Measurements from ENCODE around the gene CPNE9.
A peak's percentile ranks its signal among the peaks of the same experiment; 100 is the strongest.

CPNE9 gene, protein sequence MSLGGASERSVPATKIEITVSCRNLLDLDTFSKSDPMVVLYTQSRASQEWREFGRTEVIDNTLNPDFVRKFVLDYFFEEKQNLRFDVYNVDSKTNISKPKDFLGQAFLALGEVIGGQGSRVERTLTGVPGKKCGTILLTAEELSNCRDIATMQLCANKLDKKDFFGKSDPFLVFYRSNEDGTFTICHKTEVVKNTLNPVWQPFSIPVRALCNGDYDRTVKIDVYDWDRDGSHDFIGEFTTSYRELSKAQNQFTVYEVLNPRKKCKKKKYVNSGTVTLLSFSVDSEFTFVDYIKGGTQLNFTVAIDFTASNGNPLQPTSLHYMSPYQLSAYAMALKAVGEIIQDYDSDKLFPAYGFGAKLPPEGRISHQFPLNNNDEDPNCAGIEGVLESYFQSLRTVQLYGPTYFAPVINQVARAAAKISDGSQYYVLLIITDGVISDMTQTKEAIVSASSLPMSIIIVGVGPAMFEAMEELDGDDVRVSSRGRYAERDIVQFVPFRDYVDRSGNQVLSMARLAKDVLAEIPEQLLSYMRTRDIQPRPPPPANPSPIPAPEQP

DNA sequence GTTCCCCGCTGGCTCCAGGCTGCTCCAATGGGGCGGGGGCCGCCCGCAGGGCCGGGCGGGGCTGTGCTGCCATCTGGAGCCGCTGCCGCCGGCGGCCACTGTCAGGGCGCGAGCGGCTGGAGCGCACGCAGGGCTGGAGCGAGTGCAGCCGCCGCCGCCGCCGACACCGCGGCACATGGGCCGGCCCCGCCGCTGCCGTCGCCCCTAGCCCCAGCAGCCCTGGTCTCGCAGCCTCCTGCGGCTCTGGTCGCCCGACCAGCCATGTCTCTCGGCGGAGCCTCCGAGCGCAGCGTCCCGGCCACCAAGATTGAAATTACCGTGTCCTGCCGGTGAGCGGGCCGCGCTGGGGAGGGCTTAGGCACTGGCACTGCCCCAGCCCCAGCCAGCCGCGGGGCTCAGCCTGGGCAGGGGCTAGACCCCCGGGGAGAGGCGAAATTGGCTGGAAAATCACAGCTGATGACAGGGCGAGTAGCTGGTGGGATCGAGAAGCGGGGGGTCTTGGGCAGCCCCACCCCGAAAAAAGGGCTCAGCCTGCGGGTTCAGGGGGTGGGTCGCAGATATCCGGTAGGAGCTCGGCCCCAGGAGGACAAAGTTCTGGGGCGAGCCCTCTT is at the start of gene CPNE9:
CPNE9 (plus strand) TSS at position 98 of the 611 bp plus-strand sequence; CDS start at position 262, 164 bp downstream.
- in situ Hi-C loops (cut with MboI; ENCODE audit: low sequenced_read_pairs, unreplicated experiment): no loop called here
- TF ChIP-seq, protein P1, sequence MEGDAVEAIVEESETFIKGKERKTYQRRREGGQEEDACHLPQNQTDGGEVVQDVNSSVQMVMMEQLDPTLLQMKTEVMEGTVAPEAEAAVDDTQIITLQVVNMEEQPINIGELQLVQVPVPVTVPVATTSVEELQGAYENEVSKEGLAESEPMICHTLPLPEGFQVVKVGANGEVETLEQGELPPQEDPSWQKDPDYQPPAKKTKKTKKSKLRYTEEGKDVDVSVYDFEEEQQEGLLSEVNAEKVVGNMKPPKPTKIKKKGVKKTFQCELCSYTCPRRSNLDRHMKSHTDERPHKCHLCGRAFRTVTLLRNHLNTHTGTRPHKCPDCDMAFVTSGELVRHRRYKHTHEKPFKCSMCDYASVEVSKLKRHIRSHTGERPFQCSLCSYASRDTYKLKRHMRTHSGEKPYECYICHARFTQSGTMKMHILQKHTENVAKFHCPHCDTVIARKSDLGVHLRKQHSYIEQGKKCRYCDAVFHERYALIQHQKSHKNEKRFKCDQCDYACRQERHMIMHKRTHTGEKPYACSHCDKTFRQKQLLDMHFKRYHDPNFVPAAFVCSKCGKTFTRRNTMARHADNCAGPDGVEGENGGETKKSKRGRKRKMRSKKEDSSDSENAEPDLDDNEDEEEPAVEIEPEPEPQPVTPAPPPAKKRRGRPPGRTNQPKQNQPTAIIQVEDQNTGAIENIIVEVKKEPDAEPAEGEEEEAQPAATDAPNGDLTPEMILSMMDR (IDR thresholded peaks at IDR 0.05; ENCODE audit: borderline replicate concordance, control extremely low read depth, extremely low read depth, insufficient read depth, missing control alignments): no peak
- peak; percentile 51 for DNase-seq (ENCODE audit: low spot score)

GRCh38 chr3:9659849-9660248 is 43.8 kb upstream of the CPNE9 start:
- TF ChIP-seq, protein P1 (IDR thresholded peaks at IDR 0.05; ENCODE audit: borderline replicate concordance, control extremely low read depth, extremely low read depth, insufficient read depth, missing control alignments): no peak
- in situ Hi-C loops (cut with MboI; ENCODE audit: low sequenced_read_pairs, unreplicated experiment): no loop called here
- DNase-seq (ENCODE audit: low spot score): no peak

GRCh38 chr3:9660972-9661371 is 42.7 kb upstream of the CPNE9 start:
- no peak for DNase-seq (ENCODE audit: low spot score)
- in situ Hi-C loops (cut with MboI; ENCODE audit: low sequenced_read_pairs, unreplicated experiment): no loop called here
- TF ChIP-seq, protein P1 (IDR thresholded peaks at IDR 0.05; ENCODE audit: borderline replicate concordance, control extremely low read depth, extremely low read depth, insufficient read depth, missing control alignments): no peak

DNA sequence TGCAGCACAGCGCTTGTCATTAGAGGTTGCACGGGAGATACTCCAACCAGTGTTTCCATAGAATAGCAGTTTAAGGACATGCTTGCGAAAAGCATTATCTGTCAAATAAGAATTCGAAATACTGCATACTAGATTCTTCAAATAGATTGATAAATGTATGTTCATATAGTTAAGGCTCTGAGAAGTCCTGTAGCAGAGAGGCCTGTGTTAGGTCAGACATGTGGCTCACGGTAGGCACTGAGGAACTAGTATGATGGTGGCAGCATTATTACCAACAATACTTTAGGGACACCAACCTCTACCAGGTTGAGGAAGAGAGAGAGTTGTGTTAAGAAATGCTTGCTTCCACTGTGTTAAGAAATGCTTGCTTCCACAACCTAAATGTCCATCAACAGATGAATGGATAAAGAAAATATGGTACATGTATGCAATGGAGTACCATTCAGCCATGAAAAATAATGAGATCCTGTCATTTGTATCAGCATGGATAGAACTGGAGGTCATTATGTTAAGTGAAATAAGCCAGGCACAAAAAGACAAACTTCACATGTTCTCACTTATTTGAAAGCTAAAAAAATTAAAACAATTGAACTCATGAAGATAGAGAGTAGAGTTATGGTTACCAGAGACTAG is 39.4 kb upstream of the CPNE9 start:
- TF ChIP-seq, protein P1 (IDR thresholded peaks at IDR 0.05; ENCODE audit: borderline replicate concordance, control extremely low read depth, extremely low read depth, insufficient read depth, missing control alignments): no peak
- no peak for DNase-seq (ENCODE audit: low spot score)
- in situ Hi-C loops (cut with MboI; ENCODE audit: low sequenced_read_pairs, unreplicated experiment): no loop called here

DNA sequence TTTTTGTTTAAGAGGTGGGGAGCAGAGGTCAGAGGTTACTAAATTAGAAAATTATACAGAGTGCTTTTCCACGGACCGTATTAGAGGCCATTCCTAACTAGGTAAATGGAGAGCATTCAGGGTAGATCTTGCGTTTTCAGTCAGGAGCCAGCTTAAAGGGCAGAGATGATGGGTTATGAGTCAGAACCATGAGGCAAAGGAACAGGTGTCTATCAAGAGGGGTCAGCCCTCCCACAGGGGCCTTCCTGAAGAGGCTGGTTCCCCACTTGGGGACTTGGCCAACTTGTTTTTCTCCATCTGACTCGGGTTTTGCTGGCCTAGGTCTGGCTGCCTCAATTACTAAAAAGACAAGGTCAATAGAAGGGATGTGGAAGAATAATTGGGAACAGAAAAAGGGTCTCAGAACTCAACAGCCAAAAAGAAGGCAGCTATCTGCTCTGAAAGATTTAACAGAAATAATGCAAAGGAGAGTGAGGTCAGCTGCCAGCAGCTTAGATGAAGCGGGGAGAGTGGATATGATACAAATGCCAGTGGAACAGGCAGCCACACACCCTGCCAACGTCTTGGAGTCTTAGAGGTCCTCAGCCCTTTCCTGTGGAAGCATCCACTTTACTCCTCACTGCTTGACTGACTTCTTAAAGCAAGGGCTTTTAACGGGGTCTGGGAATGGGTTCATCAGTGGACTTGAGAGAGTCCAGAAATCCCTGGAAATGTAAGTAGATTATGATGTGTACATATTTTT is 36.8 kb upstream of the CPNE9 start:
- no peak for DNase-seq (ENCODE audit: low spot score)
- in situ Hi-C loops (cut with MboI; ENCODE audit: low sequenced_read_pairs, unreplicated experiment): no loop called here
- TF ChIP-seq, protein P1 (IDR thresholded peaks at IDR 0.05; ENCODE audit: borderline replicate concordance, control extremely low read depth, extremely low read depth, insufficient read depth, missing control alignments): no peak

GRCh38 chr3:9669277-9669676 is 34.4 kb upstream of the CPNE9 start:
- TF ChIP-seq, protein P1 (IDR thresholded peaks at IDR 0.05; ENCODE audit: borderline replicate concordance, control extremely low read depth, extremely low read depth, insufficient read depth, missing control alignments): no peak
- in situ Hi-C loops (cut with MboI; ENCODE audit: low sequenced_read_pairs, unreplicated experiment): no loop called here
- DNase-seq (ENCODE audit: low spot score): no peak

All from GM13976 (cell line).